Activated T-helper 1 cell treated with anti-CD3 and anti-CD28 coated beads, Interleukin-2, amount 50 U/mL, for 16 hours (primary cell): ENCODE measurements around the gene MFAP4.

ENCODE experiments used
- DNase-seq, 2 donors: peaks; one replicate each; pipeline ENCODE4 v3.0.0-alpha.2; 2020; ENCODE audit warnings: low read depth in 1 of 2, low spot score in 1 of 2

Gene MFAP4

GRCh38 chr17:19336938-19337711 lies 49.9 kb downstream of the MFAP4 start:
- no peak for DNase-seq

- no peak for DNase-seq
Observed at GRCh38 chr17:19335951-19336631, 50.9 kb downstream of the MFAP4 start.

DNA sequence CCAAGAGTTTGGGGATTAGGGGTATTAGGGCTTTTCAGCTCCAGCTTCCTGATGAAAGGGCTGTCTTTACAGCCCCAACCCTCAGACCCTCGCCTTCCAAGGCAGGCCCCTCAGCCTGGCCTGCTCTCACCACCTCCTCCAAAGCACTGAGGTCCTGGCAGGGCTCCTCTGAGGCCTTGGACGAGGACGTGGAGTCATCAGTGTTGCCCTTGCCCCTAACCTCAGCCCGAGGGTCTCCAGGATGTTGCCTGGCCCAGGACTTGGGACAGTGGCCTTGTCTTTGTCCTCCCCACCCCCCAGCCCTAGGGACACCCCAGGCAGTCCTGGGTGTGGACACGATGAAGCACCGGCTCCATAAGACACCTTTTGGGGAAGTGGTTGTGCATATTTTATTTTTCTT lies 52.7 kb downstream of the MFAP4 start:
- DNase-seq: no peak

- no peak for DNase-seq
Observed at GRCh38 chr17:19333736-19334290, 53.2 kb downstream of the MFAP4 start.
